Epithelial cell of proximal tubule (primary cell): ENCODE data around the gene VWA1. TPM values are rescaled to one million over a fixed set of nuclear protein-coding genes. Genes with fewer than 3 reads are reported as not detected.
"Not testable (repeated sequence)": the region's sequence is repeated elsewhere in the genome, so short reads cannot be mapped to it uniquely, and the experiment has no call there.

Experiments used
- DNase-seq: peaks from one replicate; pipeline ENCODE4 v3.0.0-alpha.2; 2011; ENCODE audit warnings: low read depth
- H3K4me3 ChIP-seq: 2 replicates; pipeline ENCODE4 v1.5.1; 2011; ENCODE audit warnings: low read depth, mild to moderate bottlenecking, low read length
- total RNA-seq: library from RNA; depleted of rRNA; stranded (reverse); fragments of >200 nt; gene quantifications from 2 replicates; pipeline ENCODE4 v1.2.3, GENCODE V29; 2015
- TF ChIP-seq, protein P1 (sequence below): conservative IDR thresholded peaks from 2 replicates; pipeline ENCODE4 v1.5.1; 2012; ENCODE audit warnings: low read depth, mild to moderate bottlenecking, low read length

The VWA1 gene
- total RNA-seq, 1 donor from 2014 or later, result 56.3 TPM

DNA sequence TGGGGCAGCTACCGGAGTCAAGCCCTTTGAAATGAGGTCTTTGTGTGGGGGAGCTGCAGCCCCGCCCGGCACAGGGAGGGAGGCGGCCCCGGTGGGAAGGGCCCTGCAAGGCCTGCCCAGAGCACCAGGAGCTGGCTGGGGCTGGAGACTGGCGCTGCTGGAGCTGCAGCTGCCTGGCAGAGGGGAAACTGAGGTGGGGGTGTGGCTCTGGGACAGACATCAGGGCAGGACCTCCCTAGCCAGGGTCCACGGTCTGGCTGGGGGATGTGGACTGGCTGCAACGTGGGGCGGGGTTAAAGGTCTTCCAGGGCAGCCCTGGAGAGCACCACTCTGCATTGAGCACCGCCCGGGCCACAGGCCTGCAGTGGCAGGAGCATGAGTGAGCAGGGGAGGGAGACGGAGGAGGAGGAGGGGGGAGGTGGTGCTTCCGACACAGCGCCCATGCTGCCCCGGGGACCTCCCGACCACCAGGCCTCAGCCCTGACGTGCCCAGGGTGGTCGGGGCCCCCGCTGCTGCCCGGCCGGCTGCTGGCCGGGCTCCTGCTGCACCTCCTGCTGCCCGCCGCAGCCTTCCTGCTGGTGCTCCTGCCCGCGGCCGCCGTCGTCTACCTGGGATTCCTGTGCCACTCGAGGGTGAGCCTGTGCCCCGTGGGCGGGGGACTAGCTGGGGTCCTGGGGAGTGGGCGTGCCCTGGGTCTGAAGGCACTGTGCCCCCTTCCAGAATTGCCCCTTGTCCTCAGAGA lies 9.6 kb upstream of the VWA1 start:
- no peak for DNase-seq
- TF ChIP-seq, protein P1, sequence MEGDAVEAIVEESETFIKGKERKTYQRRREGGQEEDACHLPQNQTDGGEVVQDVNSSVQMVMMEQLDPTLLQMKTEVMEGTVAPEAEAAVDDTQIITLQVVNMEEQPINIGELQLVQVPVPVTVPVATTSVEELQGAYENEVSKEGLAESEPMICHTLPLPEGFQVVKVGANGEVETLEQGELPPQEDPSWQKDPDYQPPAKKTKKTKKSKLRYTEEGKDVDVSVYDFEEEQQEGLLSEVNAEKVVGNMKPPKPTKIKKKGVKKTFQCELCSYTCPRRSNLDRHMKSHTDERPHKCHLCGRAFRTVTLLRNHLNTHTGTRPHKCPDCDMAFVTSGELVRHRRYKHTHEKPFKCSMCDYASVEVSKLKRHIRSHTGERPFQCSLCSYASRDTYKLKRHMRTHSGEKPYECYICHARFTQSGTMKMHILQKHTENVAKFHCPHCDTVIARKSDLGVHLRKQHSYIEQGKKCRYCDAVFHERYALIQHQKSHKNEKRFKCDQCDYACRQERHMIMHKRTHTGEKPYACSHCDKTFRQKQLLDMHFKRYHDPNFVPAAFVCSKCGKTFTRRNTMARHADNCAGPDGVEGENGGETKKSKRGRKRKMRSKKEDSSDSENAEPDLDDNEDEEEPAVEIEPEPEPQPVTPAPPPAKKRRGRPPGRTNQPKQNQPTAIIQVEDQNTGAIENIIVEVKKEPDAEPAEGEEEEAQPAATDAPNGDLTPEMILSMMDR, result no peak
- H3K4me3 ChIP-seq, result no peak overlapping the region

DNA sequence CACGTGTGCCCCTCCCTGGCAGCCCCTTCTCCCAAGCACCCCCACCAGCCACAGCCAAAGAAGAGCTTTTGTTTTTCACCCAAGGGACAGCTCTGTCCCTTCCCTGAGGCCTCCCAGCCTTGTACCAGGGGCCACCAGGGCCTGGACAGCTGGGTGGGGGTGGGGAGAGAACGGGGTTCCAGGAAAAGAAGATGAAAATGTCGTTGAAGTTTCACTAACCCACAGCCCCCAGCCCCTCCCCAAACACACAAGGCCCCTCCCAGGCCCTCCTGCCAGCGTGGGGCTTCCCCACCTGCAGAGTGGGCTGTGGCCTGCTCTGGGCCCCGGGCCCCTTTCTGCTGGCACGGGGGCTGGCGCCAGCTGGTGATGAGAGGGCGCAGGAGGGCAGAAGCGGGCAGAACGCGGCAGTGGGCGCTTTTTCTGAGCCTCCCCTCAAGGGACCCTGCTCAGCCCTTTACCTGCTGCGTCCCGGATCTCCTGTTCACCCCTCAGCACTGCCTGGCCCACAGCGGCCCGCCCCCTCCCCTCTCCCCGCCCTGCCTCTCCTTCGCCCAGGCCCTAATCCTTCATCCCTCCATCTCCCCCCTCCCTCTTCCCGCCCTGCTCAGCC lies 8.9 kb upstream of the VWA1 start:
- TF ChIP-seq, protein P1, result no peak
- H3K4me3 ChIP-seq, result no peak overlapping the region
- DNase-seq, result no peak

DNA sequence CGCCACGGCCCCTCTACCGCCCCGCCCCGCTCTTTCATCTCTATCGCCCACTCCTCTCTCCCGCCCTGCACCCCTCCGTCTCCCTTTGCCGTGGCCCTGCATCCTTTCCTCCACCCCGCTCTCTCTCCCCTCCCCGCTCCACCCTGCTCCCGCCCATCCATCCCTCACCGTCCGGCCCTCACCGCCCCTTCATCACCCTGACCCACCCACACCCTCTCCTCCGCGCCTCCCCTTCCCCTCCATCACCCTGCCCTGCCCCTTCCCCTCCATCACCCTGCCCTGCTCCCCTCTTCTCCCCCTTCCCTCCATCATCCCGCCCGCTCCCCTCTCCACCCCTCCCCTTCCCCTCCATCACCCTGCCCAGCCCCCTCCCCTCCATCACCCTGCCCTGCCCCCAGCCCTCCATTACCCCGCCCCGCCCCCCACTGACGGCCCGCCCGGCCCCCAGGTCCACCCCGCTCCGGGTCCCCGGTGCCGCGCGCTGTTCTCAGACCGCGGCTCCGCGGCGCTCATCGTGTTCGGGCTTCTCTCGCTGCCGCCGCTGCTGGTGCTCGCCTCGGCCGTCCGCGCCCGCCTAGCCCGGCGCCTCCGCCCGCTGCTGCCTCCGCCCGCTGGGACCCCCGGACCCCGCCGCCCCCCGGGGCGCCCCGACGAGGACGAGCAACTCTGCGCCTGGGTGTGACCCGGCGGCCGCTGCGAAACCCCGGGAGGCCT lies 8.2 kb upstream of the VWA1 start:
- no peak overlapping the region for H3K4me3 ChIP-seq
- DNase-seq, result no peak
- TF ChIP-seq, protein P1, result no peak

DNA sequence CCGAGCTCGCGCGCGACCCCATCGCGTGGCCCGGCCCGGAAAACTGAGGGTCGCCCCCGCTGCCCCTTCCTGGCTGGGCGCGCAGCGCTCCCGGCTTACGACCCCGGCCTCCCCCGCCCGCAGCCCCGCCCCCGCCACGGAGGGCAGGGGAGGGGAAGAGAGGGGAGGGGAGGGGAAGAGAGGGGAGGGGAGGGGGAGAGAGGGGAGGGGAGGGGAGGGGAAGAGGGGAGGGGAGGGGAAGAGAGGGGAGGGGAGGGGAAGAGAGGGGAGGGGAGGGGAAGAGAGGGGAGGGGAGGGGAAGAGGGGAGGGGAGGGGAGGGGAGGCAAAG lies 7.7 kb upstream of the VWA1 start:
- H3K4me3 ChIP-seq, result no peak overlapping the region
- no peak for DNase-seq
- TF ChIP-seq, protein P1, result no peak

DNA sequence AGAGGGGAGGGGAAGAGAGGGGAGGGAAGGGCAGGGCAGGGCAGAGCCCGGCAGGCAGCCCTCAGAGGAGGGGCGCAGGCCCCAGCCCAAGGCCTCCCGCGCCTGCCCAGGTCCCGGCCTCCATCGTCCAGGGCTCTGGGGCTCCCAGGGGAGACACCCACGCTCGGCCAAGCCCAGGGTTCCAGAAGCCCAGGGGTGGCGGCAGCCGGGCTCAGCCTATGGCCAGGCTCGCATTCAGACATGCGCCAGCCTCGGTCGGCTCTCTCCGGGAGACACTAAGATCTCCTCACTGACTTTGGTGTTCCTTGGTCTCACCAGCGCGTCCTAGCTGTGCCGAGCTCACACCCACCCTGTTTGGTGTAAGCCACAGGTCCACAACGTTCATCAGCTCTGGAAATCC lies 7.3 kb upstream of the VWA1 start:
- TF ChIP-seq, protein P1, result no peak
- no peak overlapping the region for H3K4me3 ChIP-seq
- DNase-seq, result no peak

DNA sequence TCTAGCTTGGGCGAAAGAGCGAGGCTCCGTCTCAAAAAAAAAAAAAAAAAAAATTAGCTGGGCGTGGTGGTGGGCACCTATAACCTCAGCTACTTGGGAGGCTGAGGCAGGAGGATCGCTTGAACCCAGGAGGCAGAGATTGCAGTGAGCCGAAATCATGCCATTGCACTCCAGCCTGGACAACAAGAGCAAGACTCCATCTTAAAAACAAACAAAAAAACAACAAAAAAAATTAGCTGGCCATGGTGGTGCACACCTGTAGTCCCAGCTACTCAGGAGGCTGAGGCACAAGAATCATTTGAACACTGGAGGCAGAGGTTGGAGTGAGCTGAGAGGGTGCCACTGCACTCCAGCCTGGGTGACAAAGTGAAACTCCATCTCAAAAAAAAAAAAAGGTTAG lies 6.5 kb upstream of the VWA1 start:
- not testable (repeated sequence) for DNase-seq, H3K4me3 ChIP-seq

DNA sequence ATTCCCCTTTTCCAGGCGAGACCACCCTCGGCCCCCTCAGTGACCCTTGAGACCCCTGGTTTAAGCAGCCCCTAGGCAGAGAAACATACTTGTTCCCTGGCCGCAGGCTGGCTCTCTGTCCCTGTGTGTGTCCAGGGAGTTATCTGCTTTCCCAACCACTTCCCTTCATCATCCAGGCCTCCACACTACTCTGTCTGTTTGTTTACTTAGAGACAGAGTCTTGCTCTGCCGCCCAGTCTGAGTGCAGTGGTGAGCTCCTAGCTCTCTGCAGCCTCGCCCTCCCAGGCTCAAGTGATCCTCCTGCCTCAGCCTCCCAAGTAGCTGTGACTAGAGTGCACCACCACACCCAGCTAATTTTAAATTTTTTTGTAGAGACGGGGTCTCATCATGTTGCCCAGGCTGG lies 5.8 kb upstream of the VWA1 start:
- no peak overlapping the region for H3K4me3 ChIP-seq
- TF ChIP-seq, protein P1, result no peak
- DNase-seq, result no peak
